CD4-positive, alpha-beta T cell treated with Interleukin-1 beta for 1 hour (primary cell): ENCODE results near the gene TIMM10B.

ENCODE experiments used
- DNase-seq, 2 donors: peaks; one replicate each; pipeline ENCODE4 v3.0.0-alpha.2; 2020 to 2022

Gene TIMM10B, protein sequence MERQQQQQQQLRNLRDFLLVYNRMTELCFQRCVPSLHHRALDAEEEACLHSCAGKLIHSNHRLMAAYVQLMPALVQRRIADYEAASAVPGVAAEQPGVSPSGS

DNA sequence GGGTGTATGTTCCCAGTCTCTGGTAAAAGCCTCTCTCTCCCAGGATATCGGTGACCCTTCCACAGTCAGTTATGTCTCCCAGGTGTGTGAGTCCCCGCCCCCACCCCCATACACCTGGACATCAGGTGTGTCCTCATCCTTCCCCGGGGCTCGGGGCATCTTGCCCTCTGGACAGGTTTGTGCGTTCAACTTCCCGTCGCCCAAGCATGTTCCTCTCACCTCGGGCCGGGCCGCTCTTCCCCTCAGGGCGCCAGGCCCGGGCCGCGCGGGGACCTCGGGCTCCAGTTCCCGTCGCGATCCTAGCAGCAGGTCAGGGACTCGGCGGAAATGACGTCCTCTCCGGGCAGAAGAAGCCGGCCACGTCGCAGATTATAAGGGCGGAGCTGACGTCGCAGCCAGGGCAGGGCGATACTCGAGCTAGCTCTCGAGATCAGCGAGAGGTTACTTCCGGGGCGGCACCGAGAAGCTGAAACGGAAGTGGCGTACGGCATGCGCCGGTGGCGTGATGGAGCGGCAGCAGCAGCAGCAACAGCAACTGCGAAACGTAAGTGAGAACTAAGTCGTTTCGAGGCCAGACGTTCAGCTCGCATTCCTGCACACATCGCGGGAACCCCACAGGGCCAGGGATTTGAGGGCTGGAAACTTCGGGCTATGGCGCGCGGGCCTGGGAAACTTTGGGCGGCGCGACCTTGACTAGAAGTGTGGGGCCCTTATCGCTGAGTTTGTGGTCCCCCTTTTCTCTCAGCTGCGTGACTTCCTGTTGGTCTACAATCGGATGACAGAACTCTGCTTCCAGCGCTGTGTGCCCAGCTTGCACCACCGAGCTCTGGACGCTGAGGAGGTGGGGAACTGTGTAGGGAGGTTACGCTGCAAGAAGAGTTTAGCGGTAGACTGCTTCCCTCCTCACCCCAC is at the start of gene TIMM10B, which contains the start of gene ARFIP2:
TSS of gene TIMM10B (plus strand) at position 490 of the 912 bp plus-strand sequence. CDS start at position 506, 16 bp downstream.
TSS of gene ARFIP2 (minus strand) at position 320 of the 912 bp plus-strand sequence. CDS start 910 bp downstream, outside the sequence.
- DNase-seq: peak; percentile 96 to 98

DNA sequence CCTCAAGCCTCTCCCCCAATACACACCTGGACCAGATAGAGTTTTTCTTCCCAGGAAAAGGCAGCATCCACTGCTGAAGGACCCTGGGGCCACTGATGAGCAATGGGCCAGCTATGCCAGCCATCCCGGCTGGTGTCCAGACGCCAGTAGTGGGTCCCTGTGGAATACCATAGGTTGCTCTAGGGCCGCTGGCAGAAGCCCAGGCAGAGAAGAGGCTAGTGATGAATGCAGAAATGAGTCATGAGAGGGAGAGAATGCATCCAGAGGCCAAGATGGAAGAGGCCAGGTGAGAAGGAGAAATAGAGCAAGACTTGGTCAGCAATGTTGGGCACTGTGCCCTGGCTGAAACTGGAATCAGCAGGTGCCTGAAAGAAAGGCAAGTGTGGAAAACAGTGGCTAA is 49.4 kb upstream of the TIMM10B start:
- no peak for DNase-seq

DNA sequence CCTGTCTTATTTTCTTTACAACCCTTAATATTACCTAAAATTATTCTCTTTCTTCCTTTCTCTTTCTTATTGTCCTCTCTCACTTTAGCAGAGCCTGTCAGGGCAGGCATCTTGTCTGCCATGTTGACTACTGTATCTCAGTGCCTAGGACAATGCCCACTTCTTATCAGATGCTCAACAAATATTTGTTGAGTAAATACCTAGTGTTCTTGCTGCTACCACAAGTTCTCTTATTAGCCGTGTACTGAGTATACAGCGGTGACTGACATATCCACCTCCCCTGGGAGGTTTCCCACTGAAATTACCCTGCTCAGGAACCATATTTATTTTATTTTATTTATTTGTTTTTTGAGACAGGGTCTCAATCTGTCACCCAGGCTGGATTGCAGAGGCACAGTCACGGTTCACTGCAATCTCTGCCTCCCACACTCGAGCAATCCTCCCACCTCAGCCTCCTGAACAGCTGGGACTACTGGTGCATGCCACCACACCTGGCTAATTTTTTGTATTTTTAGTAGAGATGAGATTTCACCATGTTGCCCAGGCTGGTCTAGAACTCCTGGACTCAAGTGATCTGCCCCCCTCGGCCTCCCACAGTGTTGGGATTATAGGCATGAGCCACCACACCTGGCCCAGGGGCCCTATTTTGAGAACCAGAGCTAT is 47.2 kb upstream of the TIMM10B start:
- no peak for DNase-seq

DNA sequence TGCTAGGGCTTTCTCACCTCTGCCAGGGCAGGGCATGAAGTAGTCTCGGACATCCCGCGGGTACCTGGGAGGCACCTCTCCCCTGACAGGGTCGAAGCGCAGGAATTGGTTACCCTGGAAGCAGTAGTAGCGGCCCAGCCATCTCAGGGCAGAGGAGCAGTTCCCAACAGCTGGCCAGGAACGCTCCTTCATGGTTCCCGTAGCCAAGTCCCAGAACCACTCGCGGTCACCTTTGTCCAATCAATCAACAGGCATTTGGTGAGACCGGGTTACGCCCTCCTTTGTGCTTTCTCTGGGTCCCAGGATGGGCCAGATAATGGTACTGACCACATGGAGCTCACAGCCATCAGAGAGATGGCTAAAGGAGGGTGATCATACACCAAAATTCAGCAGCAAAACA is 43.9 kb upstream of the TIMM10B start:
- no peak for DNase-seq

DNA sequence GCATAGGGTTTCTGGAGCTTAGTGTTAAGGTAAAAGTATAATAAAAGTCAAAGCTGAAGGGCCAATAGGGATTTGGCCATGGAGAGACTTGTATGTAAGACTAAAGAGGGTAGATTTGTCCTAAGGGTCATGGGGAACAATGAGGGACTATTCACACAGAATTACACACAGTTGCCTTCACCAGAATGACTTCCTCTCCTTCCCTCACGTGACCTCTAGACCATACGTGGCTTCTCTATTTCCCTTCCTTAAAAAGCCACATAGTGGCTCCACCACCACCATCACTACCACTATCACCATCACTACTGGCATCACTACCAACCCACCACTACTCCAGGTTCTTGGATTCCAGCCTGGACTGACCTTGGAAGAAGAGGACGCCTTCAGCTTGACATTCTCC is 43.3 kb upstream of the TIMM10B start:
- peak; percentile 11 to 16 for DNase-seq

DNA sequence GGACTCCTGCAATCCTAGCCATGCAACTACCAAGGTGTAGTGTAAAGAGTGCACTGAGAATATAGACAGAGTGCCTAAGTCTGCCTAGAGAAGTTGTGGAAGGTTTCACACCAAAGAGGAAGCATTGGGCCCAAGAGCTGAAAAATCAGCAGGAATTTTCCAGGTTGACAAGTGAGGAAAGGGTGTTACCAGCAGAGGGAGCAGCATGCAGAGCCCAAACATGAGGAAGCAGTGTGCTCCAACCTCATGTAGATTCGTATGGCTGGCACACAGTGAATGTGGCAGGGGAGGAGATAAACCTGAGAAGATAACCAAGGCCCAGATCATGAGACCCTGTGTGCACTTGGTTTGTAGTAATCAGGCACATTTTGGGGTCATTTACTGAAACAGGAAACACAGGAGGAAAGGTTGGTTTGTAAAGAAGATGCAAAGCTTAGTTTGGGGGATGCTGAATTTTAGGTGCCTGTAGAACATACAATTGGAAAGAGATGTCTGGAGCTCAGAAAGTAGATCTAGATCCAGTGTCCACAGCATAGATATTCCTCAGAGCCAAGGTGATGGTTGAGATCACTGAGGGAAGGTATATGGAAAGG is 42.2 kb upstream of the TIMM10B start:
- peak; percentile 32 to 49 for DNase-seq

DNA sequence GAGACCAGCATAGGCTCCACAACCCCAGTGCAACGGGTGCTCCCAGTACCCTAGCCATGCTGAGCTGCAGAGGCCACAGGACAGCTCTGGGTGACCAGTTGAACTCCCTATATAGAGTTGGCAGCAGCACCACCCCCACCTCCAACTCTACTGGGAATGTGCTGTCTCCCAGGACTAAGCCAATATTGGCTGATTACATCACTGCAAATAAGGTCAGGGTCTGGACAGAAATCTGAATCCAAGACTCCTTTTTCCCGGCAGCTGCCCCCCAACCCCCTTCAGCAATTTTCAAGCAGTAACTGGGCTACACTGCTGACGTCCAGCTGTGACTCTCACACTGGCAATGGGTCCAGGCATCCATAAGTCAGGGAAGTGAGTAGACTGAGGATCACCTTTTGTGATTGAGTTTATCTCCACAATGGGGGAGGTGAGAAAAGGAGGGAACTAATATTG is 40.4 kb upstream of the TIMM10B start, which contains the start of gene HPX:
TSS of gene HPX (minus strand) at position 82 of the 453 bp plus-strand sequence. CDS start at position 58, 24 bp downstream.
- DNase-seq: no peak

DNA sequence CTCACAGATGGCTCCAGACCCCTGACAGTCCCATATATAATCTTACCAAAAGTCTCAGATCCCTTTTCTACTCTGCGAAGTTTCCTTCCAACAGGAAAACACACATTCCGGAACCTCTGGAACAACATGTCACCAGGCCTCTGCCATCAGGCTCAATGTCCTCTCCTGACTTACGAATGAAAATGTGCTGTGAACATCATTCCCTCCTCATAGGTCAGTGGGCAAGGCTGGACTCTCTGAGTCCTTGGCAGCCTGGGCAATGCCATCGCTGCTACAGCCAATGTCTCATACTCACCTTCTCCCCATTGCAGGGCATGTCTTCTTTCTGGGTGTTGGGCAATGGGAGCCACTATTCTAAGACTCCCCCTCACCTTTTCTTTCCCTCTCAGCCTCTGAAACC is 38.9 kb upstream of the TIMM10B start:
- no peak for DNase-seq

DNA sequence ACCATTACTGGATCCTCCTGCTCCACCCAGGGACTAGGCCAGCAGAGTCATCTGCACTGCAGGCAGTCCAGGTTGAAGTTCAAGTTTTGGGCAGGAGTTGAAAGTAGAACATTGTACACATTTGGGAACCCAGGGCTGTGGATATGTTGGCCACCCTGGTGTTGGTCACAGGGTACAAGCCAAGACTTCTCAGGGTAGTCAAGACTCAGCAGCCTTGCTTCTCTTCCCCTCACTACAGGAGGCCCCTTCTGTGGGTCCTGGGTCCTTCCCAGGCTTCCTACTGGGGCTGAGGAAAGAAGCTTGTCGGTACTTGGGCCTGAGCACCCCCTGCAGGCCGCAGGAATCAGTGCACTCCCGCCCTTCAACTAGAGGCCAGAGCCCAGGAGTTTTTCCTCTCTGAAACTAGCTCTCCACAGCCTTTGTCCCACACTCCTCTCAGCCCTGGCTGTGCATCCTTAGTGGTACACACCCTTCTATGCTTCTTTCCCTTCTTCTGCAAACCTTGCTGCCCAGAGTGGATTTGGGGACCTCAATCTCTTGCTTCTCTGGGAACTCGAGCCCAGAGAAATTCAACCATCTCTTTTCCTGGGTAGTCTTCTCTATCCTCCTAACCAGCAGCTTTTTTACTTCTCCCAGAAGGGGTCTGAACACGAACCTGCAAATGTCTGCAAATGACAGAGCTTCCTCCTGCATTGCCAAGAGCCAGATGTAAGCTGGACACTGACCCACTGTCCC is 37.9 kb upstream of the TIMM10B start:
- peak; percentile 59 to 63 for DNase-seq

DNA sequence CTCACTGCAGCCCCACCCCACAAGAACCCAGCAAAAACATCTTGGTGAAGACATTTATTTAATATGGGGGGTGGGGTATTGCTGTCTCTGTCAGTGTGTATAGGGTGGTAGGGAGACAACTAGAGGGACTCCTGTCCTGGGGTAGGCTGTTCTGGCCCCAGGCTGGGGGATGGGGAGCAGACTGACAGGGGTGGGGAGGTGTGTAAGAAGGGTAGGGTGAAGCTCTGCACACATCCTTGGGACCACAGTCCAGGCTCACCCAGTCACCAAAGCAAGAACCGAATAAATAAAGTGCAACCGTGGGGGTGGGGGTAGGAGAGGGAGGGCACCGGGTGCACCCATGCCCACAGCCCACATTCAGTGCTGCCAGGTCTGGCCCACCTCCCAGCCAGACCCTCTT is 32.7 kb upstream of the TIMM10B start:
- DNase-seq: no peak

DNA sequence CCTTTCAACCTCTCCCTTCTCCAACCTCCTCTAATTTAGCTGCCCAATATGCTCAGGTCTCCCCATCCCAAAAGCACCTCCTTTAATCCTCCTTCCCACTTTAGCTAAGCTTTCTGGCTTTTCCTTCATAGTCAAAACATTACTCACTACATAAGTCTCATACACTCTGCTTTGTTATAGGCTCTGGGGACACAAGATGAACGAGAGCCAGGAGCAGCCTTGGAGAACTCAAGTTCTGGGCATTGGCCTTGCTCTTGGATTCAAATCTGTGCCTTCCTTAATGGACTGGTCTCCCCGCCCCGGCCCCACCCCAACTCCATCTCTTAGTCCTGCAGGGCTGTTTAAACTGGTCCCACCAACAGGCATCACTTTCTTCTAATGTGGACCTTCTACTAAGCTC is 29.1 kb upstream of the TIMM10B start:
- DNase-seq: no peak

DNA sequence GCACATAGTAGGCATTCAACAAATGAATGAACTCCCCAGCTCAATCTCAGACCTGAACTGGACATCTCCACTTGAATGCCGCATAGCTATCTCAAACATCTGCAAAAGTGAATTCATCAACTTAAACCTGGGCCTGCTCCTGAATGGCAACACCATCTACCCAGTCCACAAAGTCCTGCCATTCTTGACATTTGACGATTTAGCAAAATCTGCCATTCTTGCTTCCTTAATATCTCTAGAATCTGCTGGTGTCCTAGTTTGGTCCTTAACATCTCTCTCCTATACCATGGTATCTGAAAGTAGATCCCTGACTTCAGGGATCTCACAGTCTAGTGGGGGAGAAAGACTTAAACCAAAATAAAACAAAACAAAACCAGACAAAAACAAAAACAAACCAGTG is 28.1 kb upstream of the TIMM10B start:
- DNase-seq: no peak

DNA sequence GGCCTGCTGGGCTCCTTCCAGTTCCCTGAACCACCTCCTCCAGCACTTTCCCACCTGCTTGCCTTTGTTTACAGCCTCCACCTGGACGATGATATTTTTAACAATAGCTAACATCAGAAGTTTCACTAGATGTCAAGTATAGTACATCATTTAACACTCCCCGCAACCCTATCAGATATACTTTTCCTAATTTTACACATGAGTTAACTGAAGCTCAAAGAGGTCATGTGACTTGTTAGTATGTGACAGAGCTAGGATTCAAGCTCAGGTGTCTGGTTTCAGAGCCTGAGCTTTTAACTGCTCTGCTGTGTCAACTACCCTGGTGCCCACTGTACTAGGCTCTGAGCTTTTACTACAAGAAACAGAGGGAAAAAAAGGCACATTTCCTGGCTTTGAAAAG is 26.2 kb upstream of the TIMM10B start:
- no peak for DNase-seq

DNA sequence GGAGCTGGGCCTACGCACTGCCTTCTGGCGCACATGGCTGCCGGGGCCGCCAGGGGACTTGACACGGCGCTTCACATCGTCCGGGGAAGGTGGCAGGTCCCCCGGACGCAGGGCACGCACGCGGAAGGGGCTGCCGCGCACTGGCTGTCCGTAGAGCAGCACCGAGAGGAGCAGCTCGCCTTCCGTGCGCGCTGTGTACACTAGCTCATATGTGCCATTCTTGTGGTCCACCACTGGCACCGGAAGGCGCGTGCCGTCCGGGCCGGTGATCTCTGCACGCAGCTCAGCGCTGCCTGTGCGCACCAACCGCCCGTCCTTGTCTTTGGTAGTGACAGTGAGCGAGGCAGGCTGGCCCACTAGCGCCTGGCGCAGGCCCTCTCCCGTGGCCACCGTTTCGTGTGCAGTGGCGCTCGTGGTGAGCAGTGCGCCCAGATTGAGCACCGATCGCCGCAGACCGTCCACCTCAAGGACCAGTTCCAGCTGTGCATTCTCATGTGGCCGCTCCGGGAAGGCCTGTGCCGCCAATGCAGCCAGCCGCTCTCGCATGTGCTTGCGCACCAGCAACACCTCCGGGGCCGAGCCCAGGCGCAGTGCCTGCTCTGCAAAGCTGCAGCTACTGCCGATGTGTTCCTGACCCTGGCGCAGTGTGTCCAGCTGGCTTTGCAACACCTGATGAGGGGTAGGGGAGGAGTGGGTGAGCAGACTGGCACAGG is 24.8 kb upstream of the TIMM10B start:
- no peak for DNase-seq

DNA sequence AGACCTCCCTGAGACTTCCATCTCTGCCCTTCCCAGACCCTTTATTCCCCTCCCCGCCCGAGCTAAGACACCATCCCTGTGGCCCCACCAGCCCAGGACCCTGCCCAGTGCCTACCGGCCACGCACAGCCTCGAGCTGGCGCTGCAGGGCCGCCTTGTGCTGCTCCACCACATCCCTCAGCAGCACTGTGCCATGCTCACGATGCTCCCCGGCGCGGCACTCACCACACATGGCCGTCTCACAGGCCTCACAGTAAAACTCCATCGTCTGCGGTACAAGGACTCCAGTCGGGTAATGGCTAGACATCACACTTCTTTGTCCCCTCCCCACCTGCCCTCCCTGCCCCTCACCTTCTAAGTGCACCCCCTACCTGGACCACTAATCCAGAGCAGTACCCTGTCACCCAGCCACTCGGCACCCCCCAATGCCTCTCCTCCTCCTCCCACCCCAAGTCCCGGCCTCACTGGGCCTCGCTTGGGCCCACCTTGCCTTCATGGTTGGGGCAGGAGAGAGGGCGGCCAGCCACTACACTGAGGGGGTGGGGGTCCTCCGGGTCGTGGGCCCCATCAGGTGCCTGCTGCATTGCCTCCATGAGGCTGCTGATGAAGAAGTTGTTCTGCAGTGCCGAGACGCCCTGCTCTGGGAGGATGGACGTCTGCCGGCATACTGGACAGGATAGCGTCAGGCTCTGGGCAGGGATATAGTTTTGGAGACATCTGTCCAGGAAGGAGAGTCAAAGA is 23.6 kb upstream of the TIMM10B start:
- no peak for DNase-seq

DNA sequence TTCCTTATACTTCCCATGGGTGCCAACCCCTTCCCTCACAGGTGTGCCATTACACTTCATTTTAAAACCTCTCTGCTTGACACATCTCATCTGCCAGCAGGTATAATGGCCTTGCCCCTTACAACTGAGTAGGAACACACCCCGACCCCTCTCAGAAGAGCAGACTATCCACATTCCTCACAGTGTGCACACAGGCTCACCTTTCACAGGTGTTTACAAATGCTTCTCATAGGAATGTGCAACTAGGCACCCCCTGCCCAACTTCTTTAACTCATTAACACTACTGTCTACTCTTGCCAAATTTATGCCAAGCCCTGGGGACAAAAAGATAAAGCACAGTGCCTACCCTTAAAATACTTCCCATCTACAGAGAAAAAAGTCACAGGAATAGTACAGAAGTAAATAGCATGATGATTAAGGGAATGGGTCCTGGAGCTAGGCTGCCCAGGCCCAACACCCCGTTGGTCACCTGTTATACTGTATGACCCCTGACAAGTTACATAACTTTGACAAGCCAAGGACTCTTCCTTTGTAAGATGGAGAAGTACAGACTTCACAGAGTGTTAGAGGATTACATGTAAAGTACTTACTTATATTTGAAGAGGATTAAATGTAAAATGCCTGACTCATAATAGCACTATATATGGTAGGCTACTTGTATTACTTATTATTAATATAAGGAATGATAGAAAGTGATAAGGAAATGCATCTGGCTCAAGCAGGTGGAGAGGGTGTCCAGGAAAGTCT is 22.8 kb upstream of the TIMM10B start:
- DNase-seq: no peak

DNA sequence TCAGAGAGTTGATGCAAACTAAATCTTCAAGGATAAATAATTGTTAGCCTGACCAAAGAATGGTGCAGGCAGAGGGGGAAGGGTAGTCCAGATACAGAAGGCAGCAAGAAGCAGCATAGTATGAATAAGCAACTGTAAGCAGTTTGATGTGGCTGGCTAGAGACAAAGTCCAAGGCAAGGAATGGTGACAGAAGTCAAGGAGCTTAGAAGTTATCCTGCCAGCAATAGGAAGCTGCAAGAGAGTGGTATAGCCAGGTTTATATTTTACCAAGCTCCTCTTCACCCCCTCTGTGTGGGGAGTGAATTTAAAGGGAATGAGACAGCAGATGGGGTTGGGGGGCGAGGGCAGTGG is 22.2 kb upstream of the TIMM10B start:
- no peak for DNase-seq

DNA sequence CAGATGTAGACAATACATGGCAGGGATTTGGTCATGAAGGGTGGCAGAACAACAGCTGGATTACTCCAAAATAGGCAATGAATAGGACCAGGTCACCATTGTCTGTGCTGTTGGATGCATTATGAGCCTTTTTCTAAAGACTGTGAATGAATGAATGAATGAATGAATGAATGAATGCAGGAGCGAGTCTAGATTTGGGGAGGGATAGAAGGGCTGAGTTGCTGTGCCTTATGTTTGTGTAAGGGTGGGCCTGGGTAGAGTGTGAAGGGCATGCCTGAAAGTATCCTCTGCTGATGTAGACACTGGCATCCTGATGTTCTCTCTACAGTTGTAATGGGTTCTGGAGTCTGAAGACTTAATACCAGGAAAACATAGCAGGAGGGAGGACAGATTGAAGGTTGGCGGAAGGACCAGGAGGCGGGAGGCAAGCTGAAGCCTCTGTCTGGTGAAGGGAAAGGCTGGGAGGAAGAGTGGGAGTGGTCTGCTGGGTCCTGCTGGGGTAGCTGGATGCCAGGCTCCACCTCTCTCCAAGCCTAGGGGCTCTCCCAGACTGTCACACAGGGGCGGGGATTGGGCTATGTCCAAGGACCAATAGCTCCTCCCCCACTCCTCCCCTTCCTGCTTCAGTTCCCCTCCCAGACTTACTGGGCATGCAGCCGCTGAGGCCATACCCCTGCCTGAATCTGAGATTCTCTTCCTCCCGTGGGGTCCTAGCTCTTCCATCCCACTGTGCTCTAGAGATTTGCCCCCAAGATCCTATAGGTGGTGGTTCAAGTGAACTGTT is 12.4 kb upstream of the TIMM10B start:
- DNase-seq: peak; percentile 11 to 75

DNA sequence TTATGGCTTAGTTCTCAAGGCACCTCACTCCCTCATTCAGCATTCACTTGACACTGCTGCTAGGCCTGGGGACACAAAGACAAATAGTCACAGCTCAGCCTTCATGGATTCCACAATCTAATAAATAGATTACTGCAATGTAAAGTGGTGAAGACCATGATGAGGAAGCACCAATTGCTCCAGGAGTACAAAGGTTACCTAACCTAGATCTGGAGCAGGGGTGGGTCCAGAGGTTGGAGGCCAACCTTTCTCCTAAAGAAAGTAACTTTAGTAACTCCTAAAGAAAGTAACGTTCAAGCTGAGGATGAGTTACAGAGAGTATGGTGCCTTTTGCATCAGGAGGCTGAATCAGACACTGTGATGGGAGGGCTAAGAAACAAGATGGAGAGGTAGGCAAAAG is 11.7 kb upstream of the TIMM10B start:
- DNase-seq: no peak

DNA sequence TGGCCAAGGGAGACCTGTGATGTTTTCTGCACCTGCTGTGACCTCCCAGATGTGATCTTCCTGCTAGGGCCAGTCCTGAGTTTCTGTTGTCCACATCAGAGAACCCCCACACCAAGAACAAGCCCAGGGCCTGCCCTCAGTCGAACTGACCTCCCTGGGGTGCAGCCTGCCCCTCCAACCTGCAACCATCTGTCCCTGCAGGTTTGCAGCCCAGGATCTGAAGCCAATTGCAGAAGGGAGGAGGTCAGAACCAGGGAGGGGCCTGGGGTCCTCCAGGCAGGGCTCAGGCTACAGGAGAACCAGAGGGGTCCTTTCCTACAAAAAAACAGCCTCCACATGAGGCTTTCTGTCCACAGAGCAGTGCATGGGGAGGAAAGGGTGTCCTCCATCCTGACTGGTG is 8.4 kb upstream of the TIMM10B start:
- DNase-seq: no peak
